K562 (cell line): ENCODE results near the gene OR6C4. TPM values are rescaled to one million over a fixed set of nuclear protein-coding genes. Genes with fewer than 3 reads are reported as not detected.

Experiments
- ATAC-seq: fragments of 200-7000 bp; cut with Tn5 transposase; 3 replicates; pipeline ENCODE4 v1.9.1; 2020; ENCODE audit warnings: moderate library complexity
- Bru-seq: library from RNA; stranded (reverse); fragments of 400-500 nt; gene quantifications from one replicate; lab custom pipeline; 2021; lab: Mats Ljungman, UMichigan
- BruChase-seq, 2 experiments: library from RNA; stranded (reverse); fragments of 400-500 nt; gene quantifications; one replicate each; lab custom pipeline; 2021; lab: Mats Ljungman, UMichigan
- BruUV-seq: library from RNA; stranded (reverse); fragments of 400-500 nt; replicated peaks from 2 replicates; lab custom pipeline; 2021; lab: Mats Ljungman, UMichigan
- CTCF ChIA-PET: fragments of 300-600 bp; formaldehyde crosslinking; extraction: SDS; loops from one replicate; lab custom pipeline; 2021; ENCODE audit warnings: low intra/inter-chr PET ratio; lab: Yijun Ruan, JAX
- POLR2A ChIA-PET: fragments of 300-600, 350-650 bp; sonication (Branson Sonifier 250); formaldehyde crosslinking; extraction: SDS; loops from one replicate; lab custom pipeline; 2021; ENCODE audit warnings: antibody characterized with exemption, inconsistent platforms; lab: Yijun Ruan, JAX
- DNase-seq, 4 experiments: peaks; one replicate each; pipeline versions ENCODE4 v3.0.0 to v3.0.0-alpha.2; 2011 to 2018; ENCODE audit warnings: low spot score in 3 of 4, mixed read lengths in 3 of 4; ENCODE audit errors: extremely low read depth in 1 of 4
- FAIRE-seq: peaks from 2 replicates; lab custom pipeline; 2011; peaks lifted over from hg19 to GRCh38; lab: Jason Lieb, UNC
- H2AFZ ChIP-seq: 2 replicates; pipeline ENCODE4 v1.6.0; 2011; ENCODE audit warnings: low read depth, low read length, control low read depth, inconsistent platforms
- H3K27ac ChIP-seq: fragments of 200-600 bp; 3 replicates; pipeline ENCODE4 v1.8.0; 2011; ENCODE audit warnings: low read depth, mild to moderate bottlenecking, control low read depth, inconsistent platforms, low read length, moderate library complexity, mixed read lengths; ENCODE audit errors: extremely low read depth
- H3K27me3 ChIP-seq, 2 experiments: fragments of 300-600 bp in 1 of 2; 2 replicates in 1 of 2; 3 replicates in 1 of 2; pipeline versions ENCODE4 v1.6.0 to v1.8.0; 2011; ENCODE audit warnings: inconsistent platforms in 2 of 2, low read length in 2 of 2, mild to moderate bottlenecking in 1 of 2, mixed read lengths in 1 of 2, moderate library complexity in 1 of 2; ENCODE audit not compliant: control insufficient read depth in 2 of 2, insufficient read depth in 2 of 2
- H3K36me3 ChIP-seq: fragments of 300-600 bp; 3 replicates; pipeline ENCODE4 v1.8.0; 2011; ENCODE audit warnings: mild to moderate bottlenecking, low read length, inconsistent platforms; ENCODE audit not compliant: control insufficient read depth, insufficient read depth
- H3K4me1 ChIP-seq, 2 experiments: fragments of 200-600 bp in 1 of 2; replicated peaks in 1 of 2; 2 replicates in 1 of 2; 3 replicates in 1 of 2; pipeline versions ENCODE4 v1.5.1 to v1.8.0; 2011; ENCODE audit warnings: inconsistent platforms in 2 of 2, low read length in 2 of 2, mild to moderate bottlenecking in 1 of 2, mixed read lengths in 1 of 2, moderate library complexity in 1 of 2; ENCODE audit not compliant: control insufficient read depth in 2 of 2, insufficient read depth in 2 of 2
- H3K4me2 ChIP-seq: 2 replicates; pipeline ENCODE4 v1.6.1; 2011; ENCODE audit warnings: low read length, control low read depth, inconsistent platforms, mixed read lengths; ENCODE audit not compliant: insufficient read depth
- H3K4me3 ChIP-seq: fragments of 200-600 bp; sonication (generic), shearing (Covaris generic); 2 replicates; pipeline ENCODE4 v1.5.1; 2016; ENCODE audit warnings: control low read depth, inconsistent platforms
- H3K79me2 ChIP-seq: fragments of 200-600 bp; 3 replicates; pipeline ENCODE4 v1.8.0; 2011; ENCODE audit warnings: low read length, inconsistent platforms; ENCODE audit not compliant: control insufficient read depth, insufficient read depth
- H3K9ac ChIP-seq, 2 experiments: 2 replicates each; pipeline versions ENCODE4 v1.6.0 to v1.6.1; 2011; ENCODE audit warnings: low read depth in 2 of 2, low read length in 2 of 2, control low read depth in 1 of 2, inconsistent platforms in 1 of 2, mild to moderate bottlenecking in 1 of 2, mixed read lengths in 1 of 2; ENCODE audit not compliant: insufficient read depth in 1 of 2
- H3K9me1 ChIP-seq: one replicate; pipeline ENCODE4 v1.6.0; 2011; ENCODE audit warnings: inconsistent platforms, mild to moderate bottlenecking, low read length, moderate library complexity; ENCODE audit not compliant: control insufficient read depth, insufficient read depth
- H3K9me3 ChIP-seq: replicated peaks from 2 replicates; pipeline ENCODE4 v1.5.1; 2011; ENCODE audit warnings: low read depth, low read length, inconsistent platforms; ENCODE audit not compliant: control insufficient read depth, insufficient read depth
- H4K20me1 ChIP-seq: replicated peaks from 2 replicates; pipeline ENCODE4 v1.6.1; 2011; ENCODE audit warnings: low read length, inconsistent platforms, mixed read lengths; ENCODE audit not compliant: control insufficient read depth, insufficient read depth
- C11orf30 ChIP-seq: fragments of 450-650 bp; IDR thresholded peaks from 2 replicates; pipeline ENCODE4 v1.6.1; 2016; ENCODE audit warnings: low read depth, mild to moderate bottlenecking
- ESRRB ChIP-seq: fragments of 250-450 bp; sonication (Bioruptor Pico); IDR thresholded peaks from 2 replicates; pipeline ENCODE4 v1.5.0; 2020; ENCODE audit warnings: mild to moderate bottlenecking, moderate library complexity, borderline replicate concordance
- NCOA1 ChIP-seq: fragments of 450-650 bp; IDR thresholded peaks from 2 replicates; pipeline ENCODE4 v1.6.1; 2016; ENCODE audit warnings: low read depth
- POLR2AphosphoS5 ChIP-seq: IDR thresholded peaks from 2 replicates; pipeline ENCODE4 v1.6.1; 2011; ENCODE audit warnings: mild to moderate bottlenecking, low read depth, low read length, moderate library complexity; ENCODE audit not compliant: control insufficient read depth, insufficient read depth
- STAG1 ChIP-seq: sonication (generic); formaldehyde crosslinking; IDR thresholded peaks from 2 replicates; pipeline ENCODE4 v1.5.0; 2020; ENCODE audit warnings: missing genetic modification reagents, borderline replicate concordance
- ZBTB33 ChIP-seq: sonication (generic); formaldehyde crosslinking; IDR thresholded peaks from 2 replicates; pipeline ENCODE4 v1.8.1; 2023; ENCODE audit warnings: mild to moderate bottlenecking, missing genetic modification reagents
- ZNF280B ChIP-seq: fragments of 250-450 bp; sonication (Bioruptor Pico); IDR thresholded peaks from 2 replicates; pipeline ENCODE4 v1.5.1; 2021; ENCODE audit warnings: mild to moderate bottlenecking
- ZNF3 ChIP-seq: fragments of 250-450 bp; sonication (Bioruptor Pico); IDR thresholded peaks from 2 replicates; pipeline ENCODE4 v1.5.0; 2021; ENCODE audit warnings: mild to moderate bottlenecking, moderate library complexity
- ZNF436 ChIP-seq: fragments of 250-450, 450-650 bp; sonication (Bioruptor Pico); formaldehyde crosslinking; IDR thresholded peaks from 2 replicates; pipeline ENCODE4 v1.7.0; 2020; ENCODE audit warnings: mild to moderate bottlenecking
- ZNF780A ChIP-seq: fragments of 250-450 bp; sonication (Bioruptor Pico); IDR thresholded peaks from 2 replicates; pipeline ENCODE4 v1.5.0; 2021; ENCODE audit warnings: mild to moderate bottlenecking
- WGBS: fragments of 100-300 bp; shearing (Covaris generic); methylation state at CpG from one replicate; pipeline ENCODE4 v1.1.6; 2016; ENCODE audit warnings: low coverage, mixed read lengths; ENCODE audit not compliant: insufficient coverage; ENCODE audit errors: missing lambda C conversion rate; 5-methylcytosine and 5-hydroxymethylcytosine counted together
- in situ Hi-C: fragments of 300-500 bp; cut with MboI; formaldehyde crosslinking; loops from 4 replicates; pipeline ENCODE4 v1.15.0; 2018; ENCODE audit warnings: inconsistent platforms, mixed read lengths
- intact Hi-C: fragments of 100-400 bp; cut with micrococcal nuclease; formaldehyde crosslinking; loops from 2 replicates; pipeline ENCODE4 v1.14.2; 2022
- long read RNA-seq, 3 experiments: library from polyadenylated mRNA in 2 of 3; library from RNA in 1 of 3; unstranded in 2 of 3; stranded (forward) in 1 of 3; transcript quantifications; one replicate each; pipeline ENCODE4 v2.0.0, GENCODE V29; 2019 to 2022
- polyA minus RNA-seq, 3 experiments: library from RNA; depleted of rRNA, polyadenylated mRNA; stranded (reverse); fragments of >200 nt; gene quantifications; 2 replicates each; pipeline ENCODE4 v1.2.3, GENCODE V29; 2011
- polyA plus RNA-seq, 8 experiments: library from polyadenylated mRNA; depleted of rRNA in 4 of 8; stranded (reverse) in 5 of 8; unstranded in 3 of 8; fragments of >200 nt; fragmentation: Nextera tagmentation in 2 of 8; fragmentation: Illumina TruSeq in 1 of 8; extraction: Ambion mirVana in 2 of 8; extraction: Trizol in 1 of 8; gene quantifications; 2 replicates each; pipeline versions ENCODE4 v1.2.1 to v1.2.3, GENCODE V29; 2011 to 2014; ENCODE audit warnings: inconsistent platforms in 1 of 8, missing spikeins in 1 of 8
- total RNA-seq, 7 experiments: library from RNA; depleted of rRNA in 6 of 7; stranded (reverse); fragments of >200 nt in 6 of 7; fragmentation: Illumina TruSeq in 2 of 7; extraction: Trizol in 2 of 7; gene quantifications; 2 replicates each; pipeline versions ENCODE4 v1.2.1 to v1.2.3, GENCODE V29; 2011 to 2021; ENCODE audit warnings: low replicate concordance in 1 of 7
- TF ChIP-seq, protein P1 (sequence below): fragments of 450-650 bp; IDR thresholded peaks from 2 replicates; pipeline ENCODE4 v1.7.1; 2018; ENCODE audit warnings: mild to moderate bottlenecking, low read depth; ENCODE audit not compliant: partially characterized antibody

Gene OR6C4
- not detected in 2 replicates for total RNA-seq (2011; cell fraction: chromatin; rRNA removed; ENCODE audit: low replicate concordance)
- not detected in 2 replicates for total RNA-seq (2011; cell fraction: nucleolus; rRNA removed)
- not detected in 2 replicates for total RNA-seq (2011; cell fraction: nucleoplasm; rRNA removed)
- total RNA-seq (2014; rRNA removed), result not detected in 2 replicates
- total RNA-seq (2014; rRNA removed; fragmentation: Illumina TruSeq; extraction: Trizol), result not detected in 2 replicates
- not detected in 2 replicates for total RNA-seq (2015; rRNA removed; fragmentation: Illumina TruSeq; extraction: Trizol)
- total RNA-seq (2021), result not detected in 2 replicates
- polyA plus RNA-seq (2011; rRNA removed), result not detected in 2 replicates
- not detected in 2 replicates for polyA plus RNA-seq (2011; cell fraction: cytosol; rRNA removed)
- polyA plus RNA-seq (2011; cell fraction: nucleus; rRNA removed), result not detected in 2 replicates
- polyA plus RNA-seq (2012), result not detected in 2 replicates
- not detected in 2 replicates for polyA plus RNA-seq (2014; fragmentation: Illumina TruSeq; extraction: Trizol)
- not detected for polyA plus RNA-seq (2014; fragmentation: Nextera tagmentation; extraction: Ambion mirVana)
- polyA plus RNA-seq (2014; rRNA removed), result not detected in 2 replicates
- polyA minus RNA-seq (2011; rRNA and poly(A)+ RNA removed), result not detected in 2 replicates
- polyA minus RNA-seq (2011; cell fraction: cytosol; rRNA and poly(A)+ RNA removed), result not detected in 2 replicates
- polyA minus RNA-seq (2011; cell fraction: nucleus; rRNA and poly(A)+ RNA removed), result not detected in 2 replicates
- not detected for Bru-seq, nascent RNA
- not detected for BruChase-seq, experiment 1, labeled RNA remaining after a 2-hour chase
- not detected for BruChase-seq, experiment 2, labeled RNA remaining after a 6-hour chase
- long read RNA-seq, experiment 1, result 0 reads
- long read RNA-seq, experiment 2, result 0 reads
- long read RNA-seq, experiment 3, result 0 reads

DNA sequence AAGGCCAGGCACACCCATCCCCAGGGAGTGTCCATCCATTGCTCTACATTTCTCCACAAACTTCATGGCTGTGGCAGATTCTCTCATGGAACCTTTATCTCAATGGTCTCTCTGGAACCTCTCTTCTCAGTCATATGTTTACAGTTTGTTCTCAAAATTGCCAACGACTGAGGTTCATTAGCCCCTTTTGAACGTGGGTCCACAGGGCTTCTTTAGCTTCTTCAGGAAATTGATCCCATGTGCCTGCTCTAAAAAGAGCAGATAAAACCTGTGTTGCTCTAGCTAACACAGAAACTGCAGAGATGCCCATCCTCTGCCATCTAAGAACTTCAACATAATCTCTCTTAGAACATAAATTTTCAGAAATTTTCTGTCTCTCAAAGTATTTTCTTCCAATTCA lies at the start of gene OR6C4:
Gene OR6C4 (plus strand): TSS at position 301 of the 400 bp plus-strand sequence. CDS start 1,625 bp downstream, outside the sequence.
- intact Hi-C loops (no loop called here), in situ Hi-C loops (no loop called here)
- no peaks in the 10 kb centered on the region for H3K4me1 ChIP-seq
- ATAC-seq, result no peak
- H3K4me3 ChIP-seq, result no peak within 1 kb of the TSS
- H3K4me2 ChIP-seq, result no peak within 1 kb of the TSS
- POLR2A ChIA-PET, result no interaction called here
- no peak within 1 kb of the TSS for H3K27ac ChIP-seq
- no peaks in the 10 kb centered on the region for H4K20me1 ChIP-seq
- H2AFZ ChIP-seq, result no peak within 1 kb of the TSS
- no peak for FAIRE-seq
- WGBS, result 0% methylated on average over 2 of the region's 2 CpGs
- BruUV-seq, result no TSS peak
- TF ChIP-seq ESRRB (CRISPR knock-in tag) (no peak), ZNF3 (no peak), C11orf30 (no peak), ZNF280B (CRISPR knock-in tag) (no peak), POLR2AphosphoS5 (no peak), ZBTB33 (CRISPR knock-in tag) (no peak), NCOA1 (no peak), ZNF436 (CRISPR knock-in tag) (no peak), STAG1 (no peak), ZNF780A (CRISPR knock-in tag) (no peak)
- TF ChIP-seq, protein P1, sequence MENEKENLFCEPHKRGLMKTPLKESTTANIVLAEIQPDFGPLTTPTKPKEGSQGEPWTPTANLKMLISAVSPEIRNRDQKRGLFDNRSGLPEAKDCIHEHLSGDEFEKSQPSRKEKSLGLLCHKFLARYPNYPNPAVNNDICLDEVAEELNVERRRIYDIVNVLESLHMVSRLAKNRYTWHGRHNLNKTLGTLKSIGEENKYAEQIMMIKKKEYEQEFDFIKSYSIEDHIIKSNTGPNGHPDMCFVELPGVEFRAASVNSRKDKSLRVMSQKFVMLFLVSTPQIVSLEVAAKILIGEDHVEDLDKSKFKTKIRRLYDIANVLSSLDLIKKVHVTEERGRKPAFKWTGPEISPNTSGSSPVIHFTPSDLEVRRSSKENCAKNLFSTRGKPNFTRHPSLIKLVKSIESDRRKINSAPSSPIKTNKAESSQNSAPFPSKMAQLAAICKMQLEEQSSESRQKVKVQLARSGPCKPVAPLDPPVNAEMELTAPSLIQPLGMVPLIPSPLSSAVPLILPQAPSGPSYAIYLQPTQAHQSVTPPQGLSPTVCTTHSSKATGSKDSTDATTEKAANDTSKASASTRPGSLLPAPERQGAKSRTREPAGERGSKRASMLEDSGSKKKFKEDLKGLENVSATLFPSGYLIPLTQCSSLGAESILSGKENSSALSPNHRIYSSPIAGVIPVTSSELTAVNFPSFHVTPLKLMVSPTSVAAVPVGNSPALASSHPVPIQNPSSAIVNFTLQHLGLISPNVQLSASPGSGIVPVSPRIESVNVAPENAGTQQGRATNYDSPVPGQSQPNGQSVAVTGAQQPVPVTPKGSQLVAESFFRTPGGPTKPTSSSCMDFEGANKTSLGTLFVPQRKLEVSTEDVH, result no peak
- H3K27me3 ChIP-seq, result no peaks in the 10 kb centered on the region
- H3K79me2 ChIP-seq, result no peaks in the 10 kb centered on the region
- no peak within 1 kb of the TSS for H3K9ac ChIP-seq
- H3K9me1 ChIP-seq, result no peaks in the 10 kb centered on the region
- no peaks in the 10 kb centered on the region for H3K9me3 ChIP-seq
- no peak for DNase-seq
- H3K36me3 ChIP-seq, result no peaks in the 10 kb centered on the region
- CTCF ChIA-PET, result no interaction called here
